A673 (cell line): Measurements from ENCODE around the gene OSBPL8.
A peak's percentile ranks its signal among the peaks of the same experiment; 100 is the strongest.

Experiments
- EZH2 ChIP-seq: fragments of 200-600 bp; sonication (generic); IDR thresholded peaks from 2 replicates; pipeline ENCODE4 v1.6.1; 2017; ENCODE audit warnings: borderline replicate concordance, low read depth, mild to moderate bottlenecking, mixed read lengths, antibody characterized with exemption, low read length; ENCODE audit not compliant: poor library complexity, severe bottlenecking
- TF ChIP-seq, protein P1 (sequence below): fragments of 300-800, 200-600 bp; sonication (generic); conservative IDR thresholded peaks from 2 replicates; pipeline ENCODE4 v1.5.1; 2017; ENCODE audit warnings: low read depth, mild to moderate bottlenecking, antibody characterized with exemption, low read length, moderate library complexity, mixed read lengths

DNA sequence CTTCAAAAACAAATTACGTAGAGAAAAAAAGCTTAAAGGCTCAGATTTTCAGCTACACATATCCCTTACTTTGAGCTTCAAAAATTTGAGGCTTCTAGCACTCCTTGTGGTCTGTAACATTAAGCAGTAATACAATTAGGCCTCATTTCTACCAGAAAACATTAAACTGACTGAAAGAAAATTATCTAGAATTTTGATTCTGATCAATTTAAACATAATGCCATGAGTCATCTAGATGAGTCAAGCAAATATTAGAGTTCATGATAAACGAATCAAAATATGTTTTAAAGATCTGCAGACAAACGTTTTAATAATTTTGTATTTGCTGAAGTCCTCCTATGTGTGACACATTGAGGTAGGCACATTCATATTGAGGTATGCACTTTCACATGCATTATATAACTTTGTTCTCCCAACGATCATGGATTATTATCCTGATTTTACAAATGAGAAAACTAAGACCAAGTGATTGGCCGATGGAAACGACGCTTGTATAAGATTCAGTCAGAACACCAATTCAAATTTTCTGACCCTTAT is 4.3 kb downstream of the OSBPL8 start:
- TF ChIP-seq EZH2 = no peak
- TF ChIP-seq, protein P1, sequence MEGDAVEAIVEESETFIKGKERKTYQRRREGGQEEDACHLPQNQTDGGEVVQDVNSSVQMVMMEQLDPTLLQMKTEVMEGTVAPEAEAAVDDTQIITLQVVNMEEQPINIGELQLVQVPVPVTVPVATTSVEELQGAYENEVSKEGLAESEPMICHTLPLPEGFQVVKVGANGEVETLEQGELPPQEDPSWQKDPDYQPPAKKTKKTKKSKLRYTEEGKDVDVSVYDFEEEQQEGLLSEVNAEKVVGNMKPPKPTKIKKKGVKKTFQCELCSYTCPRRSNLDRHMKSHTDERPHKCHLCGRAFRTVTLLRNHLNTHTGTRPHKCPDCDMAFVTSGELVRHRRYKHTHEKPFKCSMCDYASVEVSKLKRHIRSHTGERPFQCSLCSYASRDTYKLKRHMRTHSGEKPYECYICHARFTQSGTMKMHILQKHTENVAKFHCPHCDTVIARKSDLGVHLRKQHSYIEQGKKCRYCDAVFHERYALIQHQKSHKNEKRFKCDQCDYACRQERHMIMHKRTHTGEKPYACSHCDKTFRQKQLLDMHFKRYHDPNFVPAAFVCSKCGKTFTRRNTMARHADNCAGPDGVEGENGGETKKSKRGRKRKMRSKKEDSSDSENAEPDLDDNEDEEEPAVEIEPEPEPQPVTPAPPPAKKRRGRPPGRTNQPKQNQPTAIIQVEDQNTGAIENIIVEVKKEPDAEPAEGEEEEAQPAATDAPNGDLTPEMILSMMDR = peak; percentile 30; the same call in 1 of the 2 replicates
